K562 (cell line): ENCODE data around the gene RXYLT1.

Experiments
- CTCF ChIP-seq, 3 experiments: IDR thresholded peaks in 2 of 3; conservative IDR thresholded peaks in 1 of 3; 2 replicates each; pipeline ENCODE4 v1.5.1; 2011 to 2012; ENCODE audit warnings: low read length in 3 of 3, mild to moderate bottlenecking in 3 of 3, control low read depth in 2 of 3, improper control_type of control experiment in 1 of 3, inconsistent platforms in 1 of 3, low read depth in 1 of 3, mixed read lengths in 1 of 3, moderate library complexity in 1 of 3; ENCODE audit not compliant: insufficient read depth in 2 of 3
- GABPA ChIP-seq: fragments of 200-800 bp; sonication (Bioruptor generic); conservative IDR thresholded peaks from 2 replicates; pipeline ENCODE4 v1.6.1; 2016; ENCODE audit warnings: low read depth, missing genetic modification characterization, missing compliant biosample characterization
- MED1 ChIP-seq: sonication (generic); formaldehyde crosslinking; IDR thresholded peaks from 2 replicates; pipeline ENCODE4 v1.8.1; 2023; ENCODE audit warnings: missing genetic modification reagents, borderline replicate concordance
- RCOR1 ChIP-seq, 2 experiments: IDR thresholded peaks; 2 replicates each; pipeline ENCODE4 v1.6.1; 2012; ENCODE audit warnings: low read depth in 2 of 2, low read length in 2 of 2, borderline replicate concordance in 1 of 2, improper control_type of control experiment in 1 of 2
- RERE ChIP-seq: sonication (generic); formaldehyde crosslinking; IDR thresholded peaks from 2 replicates; pipeline ENCODE4 v1.8.0; 2023; ENCODE audit warnings: missing genetic modification reagents, mild to moderate bottlenecking, borderline replicate concordance
- SMC3 ChIP-seq: conservative IDR thresholded peaks from 2 replicates; pipeline ENCODE4 v1.6.1; 2011; ENCODE audit warnings: low read depth, low read length, improper control_type of control experiment; ENCODE audit not compliant: insufficient read depth
- SRSF7 ChIP-seq: fragments of 200-400 bp; formaldehyde crosslinking; optimal IDR thresholded peaks from 2 replicates; pipeline ENCODE3; 2017; ENCODE audit warnings: mild to moderate bottlenecking, low read depth, low read length
- TARDBP ChIP-seq: fragments of 450-650 bp; IDR thresholded peaks from 2 replicates; pipeline ENCODE4 v1.6.1; 2016
- ZBTB49 ChIP-seq: sonication (generic); formaldehyde crosslinking; IDR thresholded peaks from 2 replicates; pipeline ENCODE4 v1.8.0; 2022; ENCODE audit warnings: missing genetic modification reagents, mild to moderate bottlenecking, borderline replicate concordance
- ZC3H11A ChIP-seq: IDR thresholded peaks from 2 replicates; pipeline ENCODE4 v1.6.1; 2012; ENCODE audit warnings: low read depth, low read length, improper control_type of control experiment
- ZNF354B ChIP-seq: fragments of 250-450 bp; sonication (Bioruptor Pico); IDR thresholded peaks from 2 replicates; pipeline ENCODE4 v1.4.0; 2020
- ZNF639 ChIP-seq, 2 experiments: fragments of 200-800 bp in 1 of 2; sonication (Bioruptor generic) in 1 of 2; sonication (generic) in 1 of 2; formaldehyde crosslinking in 1 of 2; IDR thresholded peaks in 1 of 2; conservative IDR thresholded peaks in 1 of 2; 2 replicates each; pipeline versions ENCODE4 v1.5.0 to v1.6.1; 2016 to 2020; ENCODE audit warnings: missing compliant biosample characterization in 1 of 2, missing genetic modification characterization in 1 of 2, missing genetic modification reagents in 1 of 2

- TF ChIP-seq CTCF (IDR thresholded peaks at IDR 0.05 in 2 of 3, conservative IDR thresholded peaks at IDR 0.05 in 1 of 3; ENCODE audit: insufficient read depth in 2 of 3, low read depth in 1 of 3, low read length in 3 of 3) = no peak
- TF ChIP-seq ZC3H11A = no peak
- TF ChIP-seq ZBTB49 (CRISPR knock-in tag) = no peak
- no peak for TF ChIP-seq RCOR1 (IDR thresholded peaks at IDR 0.05; ENCODE audit: borderline replicate concordance in 1 of 2, low read depth in 2 of 2, low read length in 2 of 2)
- no peak for TF ChIP-seq SRSF7
- TF ChIP-seq RERE (CRISPR knock-in tag) = no peak
- no peak for TF ChIP-seq ZNF354B (CRISPR knock-in tag)
- no peak for TF ChIP-seq SMC3
- no peak for TF ChIP-seq ZNF639 (CRISPR knock-in tag; conservative IDR thresholded peaks at IDR 0.05 in 1 of 2, IDR thresholded peaks at IDR 0.05 in 1 of 2)
- no peak for TF ChIP-seq TARDBP
- no peak for TF ChIP-seq MED1 (CRISPR knock-in tag)
- no peak for TF ChIP-seq GABPA (tag)
Measured at GRCh38 chr12:63828867-63829266, 49.2 kb downstream of the RXYLT1 start.
